GM19351 (cell line): ENCODE measurements around the gene SFMBT2.
A peak's percentile ranks its signal among the peaks of the same experiment; 100 is the strongest.
"Not testable (repeated sequence)": the region's sequence is repeated elsewhere in the genome, so short reads cannot be mapped to it uniquely, and the experiment has no call there.

Experiments
- ATAC-seq: cut with Tn5 transposase; IDR thresholded peaks from one replicate; pipeline ENCODE4 v1.9.1; 2021; ENCODE audit warnings: mild to moderate bottlenecking, moderate library complexity; ENCODE audit not compliant: unreplicated experiment

The SFMBT2 gene

GRCh38 chr10:7192061-7192460 is 218.8 kb downstream of the SFMBT2 start:
- no peak for ATAC-seq

- not testable (repeated sequence) for ATAC-seq
Observed at GRCh38 chr10:7190772-7191171, 220.1 kb downstream of the SFMBT2 start.

GRCh38 chr10:7189909-7190308 is 220.9 kb downstream of the SFMBT2 start:
- no peak for ATAC-seq

GRCh38 chr10:7188456-7189050 is 222.3 kb downstream of the SFMBT2 start:
- ATAC-seq = no peak

- no peak for ATAC-seq
Observed at GRCh38 chr10:7186387-7187018, 224.3 kb downstream of the SFMBT2 start.

GRCh38 chr10:7185367-7185690 is 225.5 kb downstream of the SFMBT2 start:
- ATAC-seq = no peak

GRCh38 chr10:7184660-7185366 is 226.0 kb downstream of the SFMBT2 start:
- ATAC-seq = peak; percentile 72

- not testable (repeated sequence) for ATAC-seq
Observed at GRCh38 chr10:7184116-7184515, 226.7 kb downstream of the SFMBT2 start.

GRCh38 chr10:7182327-7182726 is 228.5 kb downstream of the SFMBT2 start:
- not testable (repeated sequence) for ATAC-seq

- no peak for ATAC-seq
Observed at GRCh38 chr10:7181420-7181819, 229.4 kb downstream of the SFMBT2 start.

- no peak for ATAC-seq
Observed at GRCh38 chr10:7179536-7179935, 231.3 kb downstream of the SFMBT2 start.

GRCh38 chr10:7173948-7174347 is 236.9 kb downstream of the SFMBT2 start:
- ATAC-seq = no peak

GRCh38 chr10:7171825-7172224 is 239.0 kb downstream of the SFMBT2 start:
- ATAC-seq = no peak

GRCh38 chr10:7170626-7171322 is 240.1 kb downstream of the SFMBT2 start:
- no peak for ATAC-seq

GRCh38 chr10:7168414-7168813 is 242.4 kb downstream of the SFMBT2 start:
- ATAC-seq = no peak

- no peak for ATAC-seq
Observed at GRCh38 chr10:7165500-7166177, 245.2 kb downstream of the SFMBT2 start.

- no peak for ATAC-seq
Observed at GRCh38 chr10:7164955-7165354, 245.9 kb downstream of the SFMBT2 start.

- ATAC-seq = no peak
Observed at GRCh38 chr10:7162331-7162730, 248.5 kb downstream of the SFMBT2 start.

GRCh38 chr10:7161484-7162250 is 249.2 kb downstream of the SFMBT2 start:
- ATAC-seq = no peak

- ATAC-seq = no peak
Observed at GRCh38 chr10:7159928-7160327, 250.9 kb downstream of the SFMBT2 start.
